OCI-LY3 (cell line): Measurements from ENCODE around the gene ANKIB1.

Experiments used
- EZH2phosphoT487 ChIP-seq: fragments of 200-600 bp; shearing (Covaris generic); IDR thresholded peaks from 2 replicates; pipeline ENCODE4 v1.6.1; 2018; ENCODE audit warnings: antibody characterized with exemption, mixed run types, low read depth
- TF ChIP-seq, protein P1 (sequence below): fragments of 200-600, 300-600 bp; sonication (generic); IDR thresholded peaks from 2 replicates; pipeline ENCODE4 v1.5.1; 2014; ENCODE audit warnings: antibody characterized with exemption, low read length, low read depth

DNA sequence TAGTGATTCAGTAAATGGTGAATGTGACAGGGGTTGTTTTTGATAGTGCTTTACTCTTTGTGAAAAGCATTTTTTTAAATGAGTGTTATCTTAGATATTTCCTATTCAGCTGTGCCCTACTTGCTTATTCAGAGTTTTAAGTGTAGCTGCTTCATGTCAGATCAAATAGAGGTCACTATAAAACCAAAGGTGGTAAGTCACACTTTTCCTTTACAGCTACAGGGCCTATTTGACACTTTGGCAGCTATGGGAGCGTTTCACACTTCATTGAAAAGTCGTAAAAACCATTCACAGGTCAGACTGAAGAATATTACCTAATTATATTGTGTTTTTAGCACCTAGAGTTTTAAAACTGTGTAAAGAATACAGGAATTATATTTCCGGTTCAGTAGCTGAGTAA is 67.3 kb downstream of the ANKIB1 start:
- TF ChIP-seq, protein P1, sequence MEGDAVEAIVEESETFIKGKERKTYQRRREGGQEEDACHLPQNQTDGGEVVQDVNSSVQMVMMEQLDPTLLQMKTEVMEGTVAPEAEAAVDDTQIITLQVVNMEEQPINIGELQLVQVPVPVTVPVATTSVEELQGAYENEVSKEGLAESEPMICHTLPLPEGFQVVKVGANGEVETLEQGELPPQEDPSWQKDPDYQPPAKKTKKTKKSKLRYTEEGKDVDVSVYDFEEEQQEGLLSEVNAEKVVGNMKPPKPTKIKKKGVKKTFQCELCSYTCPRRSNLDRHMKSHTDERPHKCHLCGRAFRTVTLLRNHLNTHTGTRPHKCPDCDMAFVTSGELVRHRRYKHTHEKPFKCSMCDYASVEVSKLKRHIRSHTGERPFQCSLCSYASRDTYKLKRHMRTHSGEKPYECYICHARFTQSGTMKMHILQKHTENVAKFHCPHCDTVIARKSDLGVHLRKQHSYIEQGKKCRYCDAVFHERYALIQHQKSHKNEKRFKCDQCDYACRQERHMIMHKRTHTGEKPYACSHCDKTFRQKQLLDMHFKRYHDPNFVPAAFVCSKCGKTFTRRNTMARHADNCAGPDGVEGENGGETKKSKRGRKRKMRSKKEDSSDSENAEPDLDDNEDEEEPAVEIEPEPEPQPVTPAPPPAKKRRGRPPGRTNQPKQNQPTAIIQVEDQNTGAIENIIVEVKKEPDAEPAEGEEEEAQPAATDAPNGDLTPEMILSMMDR = no peak
- no peak for TF ChIP-seq EZH2phosphoT487
